K562 (cell line): ENCODE data around the gene SMARCA4. TPM values are rescaled to one million over a fixed set of nuclear protein-coding genes. Genes with fewer than 3 reads are reported as not detected.

Experiments used
- ERF ChIP-seq: fragments of 450-650 bp; formaldehyde crosslinking; IDR thresholded peaks from 2 replicates; pipeline ENCODE4 v1.4.0; 2020; ENCODE audit warnings: mild to moderate bottlenecking, mixed read lengths
- FOXA1 ChIP-seq: fragments of 450-650 bp; IDR thresholded peaks from 2 replicates; pipeline ENCODE4 v1.6.1; 2016; ENCODE audit warnings: mild to moderate bottlenecking, borderline replicate concordance
- JUNB ChIP-seq: fragments of 450-650 bp; formaldehyde crosslinking; conservative IDR thresholded peaks from 2 replicates; pipeline ENCODE4 v1.4.0; 2020; ENCODE audit warnings: mild to moderate bottlenecking
- KHSRP ChIP-seq: fragments of 450-650 bp; IDR thresholded peaks from 2 replicates; pipeline ENCODE4 v1.6.1; 2017
- L3MBTL2 ChIP-seq: fragments of 450-650 bp; IDR thresholded peaks from 2 replicates; pipeline ENCODE4 v1.6.1; 2016; ENCODE audit warnings: mild to moderate bottlenecking, moderate library complexity
- NCOA6 ChIP-seq: fragments of 450-650 bp; IDR thresholded peaks from 2 replicates; pipeline ENCODE4 v1.6.1; 2017; ENCODE audit warnings: mild to moderate bottlenecking
- NRF1 ChIP-seq, 2 experiments: fragments of 450-650 bp; IDR thresholded peaks in 1 of 2; conservative IDR thresholded peaks in 1 of 2; 2 replicates each; pipeline ENCODE4 v1.6.1; 2014; ENCODE audit warnings: mild to moderate bottlenecking in 2 of 2
- OTX1 ChIP-seq: fragments of 450-650 bp; formaldehyde crosslinking; IDR thresholded peaks from 2 replicates; pipeline ENCODE4 v1.4.0; 2022; ENCODE audit warnings: mild to moderate bottlenecking
- PCBP1 ChIP-seq: fragments of 200-400 bp; formaldehyde crosslinking; IDR thresholded peaks from 2 replicates; pipeline ENCODE4 v1.6.1; 2018; ENCODE audit warnings: mild to moderate bottlenecking, low read depth, low read length; ENCODE audit not compliant: poor library complexity, severe bottlenecking
- RB1 ChIP-seq: fragments of 450-650 bp; IDR thresholded peaks from 2 replicates; pipeline ENCODE4 v1.6.1; 2017; ENCODE audit warnings: low read depth, mild to moderate bottlenecking
- SMARCB1 ChIP-seq: IDR thresholded peaks from 2 replicates; pipeline ENCODE4 v1.6.1; 2011; ENCODE audit warnings: improper control_type of control experiment, low read depth; ENCODE audit not compliant: insufficient read length
- SP2 ChIP-seq: IDR thresholded peaks from 2 replicates; pipeline ENCODE4 v1.6.1; 2011; ENCODE audit warnings: mild to moderate bottlenecking, low read depth, low read length, moderate library complexity; ENCODE audit not compliant: poor library complexity, severe bottlenecking; ENCODE audit errors: extremely low read depth
- SRSF9 ChIP-seq: fragments of 200-400 bp; formaldehyde crosslinking; IDR thresholded peaks from 2 replicates; pipeline ENCODE4 v1.6.1; 2017; ENCODE audit warnings: low read depth, low read length, borderline replicate concordance
- TBP ChIP-seq: optimal IDR thresholded peaks from 2 replicates; pipeline ENCODE3; 2011; ENCODE audit warnings: low read depth, low read length, improper control_type of control experiment
- TFAM ChIP-seq: fragments of 250-450 bp; sonication (Bioruptor Pico); conservative IDR thresholded peaks from 2 replicates; pipeline ENCODE4 v1.5.0; 2021; ENCODE audit warnings: mild to moderate bottlenecking, moderate library complexity
- YBX1 ChIP-seq: fragments of 450-650 bp; IDR thresholded peaks from 2 replicates; pipeline ENCODE4 v1.7.1; 2016; ENCODE audit warnings: mild to moderate bottlenecking
- ZBTB8A ChIP-seq: fragments of 450-650 bp; IDR thresholded peaks from 2 replicates; pipeline ENCODE4 v1.6.1; 2018; ENCODE audit warnings: mild to moderate bottlenecking, moderate library complexity; ENCODE audit not compliant: partially characterized antibody
- ZNF134 ChIP-seq: fragments of 250-450 bp; sonication (Bioruptor Pico); conservative IDR thresholded peaks from 2 replicates; pipeline ENCODE4 v1.4.0; 2020
- ZNF561 ChIP-seq: fragments of 450-650 bp; formaldehyde crosslinking; conservative IDR thresholded peaks from 2 replicates; pipeline ENCODE4 v1.4.0; 2020; ENCODE audit warnings: mild to moderate bottlenecking, moderate library complexity
- ZNF586 ChIP-seq: fragments of 450-650 bp; formaldehyde crosslinking; conservative IDR thresholded peaks from 2 replicates; pipeline ENCODE4 v1.4.0; 2020; ENCODE audit warnings: mild to moderate bottlenecking, moderate library complexity
- polyA plus RNA-seq, 8 experiments: library from polyadenylated mRNA; depleted of rRNA in 4 of 8; stranded (reverse) in 5 of 8; unstranded in 3 of 8; fragments of >200 nt; fragmentation: Nextera tagmentation in 2 of 8; fragmentation: Illumina TruSeq in 1 of 8; extraction: Ambion mirVana in 2 of 8; extraction: Trizol in 1 of 8; gene quantifications; 2 replicates each; pipeline versions ENCODE4 v1.2.1 to v1.2.3, GENCODE V29; 2011 to 2014; ENCODE audit warnings: inconsistent platforms in 1 of 8, missing spikeins in 1 of 8
- total RNA-seq, 7 experiments: library from RNA; depleted of rRNA in 6 of 7; stranded (reverse); fragments of >200 nt in 6 of 7; fragmentation: Illumina TruSeq in 2 of 7; extraction: Trizol in 2 of 7; gene quantifications; 2 replicates each; pipeline versions ENCODE4 v1.2.1 to v1.2.3, GENCODE V29; 2011 to 2021; ENCODE audit warnings: low replicate concordance in 1 of 7
- TF ChIP-seq, protein P1 (sequence below): fragments of 450-650 bp; IDR thresholded peaks from 2 replicates; pipeline ENCODE4 v1.6.1; 2016; ENCODE audit warnings: antibody characterized with exemption
- TF ChIP-seq, protein P2 (sequence below): IDR thresholded peaks from 3 replicates; pipeline ENCODE4 v1.6.1; 2011; ENCODE audit warnings: borderline replicate concordance, mild to moderate bottlenecking, moderate library complexity; ENCODE audit not compliant: insufficient read length; ENCODE audit errors: extremely low read depth
- TF ChIP-seq, protein P3 (sequence below): fragments of 250-450 bp; sonication (Bioruptor Pico); IDR thresholded peaks from 2 replicates; pipeline ENCODE4 v1.9.0; 2021; ENCODE audit warnings: mild to moderate bottlenecking
- TF ChIP-seq, protein P4 (sequence below): fragments of 450-650 bp; conservative IDR thresholded peaks from 2 replicates; pipeline ENCODE4 v1.6.1; 2016; ENCODE audit warnings: missing genetic modification characterization, low read depth, mild to moderate bottlenecking, missing compliant biosample characterization, moderate library complexity

The SMARCA4 gene
- total and polyA plus RNA-seq, 9 of the 15 experiments (the other 6 are each of a cell fraction or from before 2014, with no cell fraction given), result 19.3 to 207 (median 52.1) TPM

DNA sequence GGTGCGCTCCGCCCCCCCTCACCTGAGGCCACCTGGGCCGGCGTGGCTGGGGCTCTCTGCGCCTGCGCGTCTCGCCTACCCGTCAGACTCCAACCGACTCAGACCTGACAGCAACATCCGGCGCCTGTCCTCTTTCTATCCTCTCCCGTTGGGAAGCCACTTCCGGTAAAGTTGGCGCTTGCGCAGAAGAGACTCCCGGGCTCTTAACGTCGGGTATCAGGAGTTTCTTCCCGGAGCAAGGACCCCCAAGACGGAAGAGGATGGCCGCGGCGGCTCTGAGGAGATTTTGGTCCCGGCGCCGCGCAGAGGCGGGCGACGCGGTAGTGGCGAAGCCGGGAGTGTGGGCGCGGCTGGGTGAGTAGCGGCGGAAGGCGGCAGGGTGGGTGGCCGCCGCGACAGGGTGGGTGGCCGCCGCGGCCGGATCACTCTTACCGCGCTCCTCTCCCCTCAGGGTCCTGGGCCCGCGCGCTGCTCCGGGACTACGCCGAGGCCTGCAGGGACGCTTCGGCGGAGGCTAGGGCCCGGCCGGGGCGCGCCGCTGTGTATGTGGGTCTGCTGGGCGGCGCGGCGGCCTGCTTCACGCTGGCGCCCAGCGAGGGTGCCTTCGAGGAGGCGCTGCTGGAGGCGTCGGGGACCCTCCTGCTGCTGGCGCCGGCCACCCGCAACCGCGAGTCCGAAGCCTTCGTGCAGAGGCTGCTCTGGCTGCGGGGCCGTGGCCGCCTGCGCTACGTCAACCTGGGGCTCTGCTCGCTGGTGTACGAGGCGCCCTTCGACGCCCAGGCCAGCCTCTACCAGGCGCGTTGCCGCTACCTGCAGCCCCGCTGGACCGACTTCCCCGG lies 32.0 kb upstream of the SMARCA4 start, which contains the start of the genes TIMM29 and YIPF2 (continued):
- TF ChIP-seq, protein P1, sequence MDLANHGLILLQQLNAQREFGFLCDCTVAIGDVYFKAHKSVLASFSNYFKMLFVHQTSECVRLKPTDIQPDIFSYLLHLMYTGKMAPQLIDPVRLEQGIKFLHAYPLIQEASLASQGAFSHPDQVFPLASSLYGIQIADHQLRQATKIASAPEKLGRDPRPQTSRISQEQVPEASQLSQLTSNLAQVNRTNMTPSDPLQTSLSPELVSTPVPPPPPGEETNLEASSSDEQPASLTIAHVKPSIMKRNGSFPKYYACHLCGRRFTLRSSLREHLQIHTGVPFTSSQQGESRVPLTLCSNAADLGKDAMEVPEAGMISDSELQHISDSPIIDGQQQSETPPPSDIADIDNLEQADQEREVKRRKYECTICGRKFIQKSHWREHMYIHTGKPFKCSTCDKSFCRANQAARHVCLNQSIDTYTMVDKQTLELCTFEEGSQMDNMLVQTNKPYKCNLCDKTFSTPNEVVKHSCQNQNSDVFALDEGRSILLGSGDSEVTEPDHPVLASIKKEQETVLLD, result peak; percentile 95
- TF ChIP-seq PCBP1 (peak; percentile 47), RB1 (peak; percentile 13), TFAM (no peak), ZNF586 (CRISPR knock-in tag) (no peak), ZNF134 (CRISPR knock-in tag) (no peak), ZNF561 (CRISPR knock-in tag) (no peak), JUNB (CRISPR knock-in tag) (no peak), NCOA6 (no peak), OTX1 (CRISPR knock-in tag) (0 out of 2 replicates have a peak, but pooled peaks have one; percentile 7), ZBTB8A (no peak), SRSF9 (no peak), NRF1 (conservative IDR thresholded peaks at IDR 0.05 in 1 of 2, IDR thresholded peaks at IDR 0.05 in 1 of 2) (peak; percentile 95 to 96), ERF (CRISPR knock-in tag) (no peak), KHSRP (no peak), SP2 (no peak), FOXA1 (no peak), TBP (peak; percentile 74), YBX1 (no peak), L3MBTL2 (peak; percentile 61), SMARCB1 (no peak)
- TF ChIP-seq, protein P2, sequence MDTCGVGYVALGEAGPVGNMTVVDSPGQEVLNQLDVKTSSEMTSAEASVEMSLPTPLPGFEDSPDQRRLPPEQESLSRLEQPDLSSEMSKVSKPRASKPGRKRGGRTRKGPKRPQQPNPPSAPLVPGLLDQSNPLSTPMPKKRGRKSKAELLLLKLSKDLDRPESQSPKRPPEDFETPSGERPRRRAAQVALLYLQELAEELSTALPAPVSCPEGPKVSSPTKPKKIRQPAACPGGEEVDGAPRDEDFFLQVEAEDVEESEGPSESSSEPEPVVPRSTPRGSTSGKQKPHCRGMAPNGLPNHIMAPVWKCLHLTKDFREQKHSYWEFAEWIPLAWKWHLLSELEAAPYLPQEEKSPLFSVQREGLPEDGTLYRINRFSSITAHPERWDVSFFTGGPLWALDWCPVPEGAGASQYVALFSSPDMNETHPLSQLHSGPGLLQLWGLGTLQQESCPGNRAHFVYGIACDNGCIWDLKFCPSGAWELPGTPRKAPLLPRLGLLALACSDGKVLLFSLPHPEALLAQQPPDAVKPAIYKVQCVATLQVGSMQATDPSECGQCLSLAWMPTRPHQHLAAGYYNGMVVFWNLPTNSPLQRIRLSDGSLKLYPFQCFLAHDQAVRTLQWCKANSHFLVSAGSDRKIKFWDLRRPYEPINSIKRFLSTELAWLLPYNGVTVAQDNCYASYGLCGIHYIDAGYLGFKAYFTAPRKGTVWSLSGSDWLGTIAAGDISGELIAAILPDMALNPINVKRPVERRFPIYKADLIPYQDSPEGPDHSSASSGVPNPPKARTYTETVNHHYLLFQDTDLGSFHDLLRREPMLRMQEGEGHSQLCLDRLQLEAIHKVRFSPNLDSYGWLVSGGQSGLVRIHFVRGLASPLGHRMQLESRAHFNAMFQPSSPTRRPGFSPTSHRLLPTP, result no peak
- TF ChIP-seq, protein P3, sequence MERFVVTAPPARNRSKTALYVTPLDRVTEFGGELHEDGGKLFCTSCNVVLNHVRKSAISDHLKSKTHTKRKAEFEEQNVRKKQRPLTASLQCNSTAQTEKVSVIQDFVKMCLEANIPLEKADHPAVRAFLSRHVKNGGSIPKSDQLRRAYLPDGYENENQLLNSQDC (CRISPR knock-in tag), result no peak
- TF ChIP-seq, protein P4, sequence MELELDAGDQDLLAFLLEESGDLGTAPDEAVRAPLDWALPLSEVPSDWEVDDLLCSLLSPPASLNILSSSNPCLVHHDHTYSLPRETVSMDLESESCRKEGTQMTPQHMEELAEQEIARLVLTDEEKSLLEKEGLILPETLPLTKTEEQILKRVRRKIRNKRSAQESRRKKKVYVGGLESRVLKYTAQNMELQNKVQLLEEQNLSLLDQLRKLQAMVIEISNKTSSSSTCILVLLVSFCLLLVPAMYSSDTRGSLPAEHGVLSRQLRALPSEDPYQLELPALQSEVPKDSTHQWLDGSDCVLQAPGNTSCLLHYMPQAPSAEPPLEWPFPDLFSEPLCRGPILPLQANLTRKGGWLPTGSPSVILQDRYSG (tag), result no peak
